NB4 (cell line): ENCODE data around the gene ALPG.
"Not testable (repeated sequence)": the region's sequence is repeated elsewhere in the genome, so short reads cannot be mapped to it uniquely, and the experiment has no call there.

Experiments
- DNase-seq: peaks from one replicate; pipeline ENCODE4 v3.0.0; 2010; ENCODE audit warnings: low read depth
- H3K4me3 ChIP-seq: one replicate; pipeline ENCODE4 v1.5.1; 2011; ENCODE audit warnings: mild to moderate bottlenecking, low read depth, low read length, moderate library complexity
- CTCF ChIP-seq: IDR thresholded peaks from one replicate; pipeline ENCODE4 v1.5.1; 2012; ENCODE audit warnings: low read depth, low read length
- MAX ChIP-seq: IDR thresholded peaks from 2 replicates; pipeline ENCODE4 v1.6.1; 2011; ENCODE audit warnings: low read depth, low read length
- MYC ChIP-seq: IDR thresholded peaks from 2 replicates; pipeline ENCODE4 v1.6.1; 2011; ENCODE audit warnings: low read depth, low read length
- POLR2A ChIP-seq: IDR thresholded peaks from 2 replicates; pipeline ENCODE4 v1.6.1; 2011; ENCODE audit warnings: mild to moderate bottlenecking; ENCODE audit not compliant: insufficient read length; ENCODE audit errors: extremely low read depth

Gene ALPG

GRCh38 chr2:232420463-232421188 lies 14.0 kb downstream of the ALPG start:
- DNase-seq: no peak
- no peak overlapping the region for H3K4me3 ChIP-seq
- TF ChIP-seq MYC: no peak
- no peak for TF ChIP-seq POLR2A

- TF ChIP-seq MYC: no peak
- TF ChIP-seq MAX: no peak
- no peak for TF ChIP-seq CTCF
- no peak for TF ChIP-seq POLR2A
- DNase-seq: no peak
- H3K4me3 ChIP-seq: no peak overlapping the region
These were observed 14.6 kb downstream of the ALPG start for GRCh38 chr2:232421189-232421785.

GRCh38 chr2:232422051-232422450 lies 15.4 kb downstream of the ALPG start:
- no peak for TF ChIP-seq MYC
- TF ChIP-seq CTCF: no peak
- TF ChIP-seq MAX: no peak
- TF ChIP-seq POLR2A: no peak
- no peak for DNase-seq
- no peak overlapping the region for H3K4me3 ChIP-seq

- DNase-seq, H3K4me3 ChIP-seq: not testable (repeated sequence)
These were observed 16.4 kb downstream of the ALPG start for GRCh38 chr2:232422996-232423395.

- not testable (repeated sequence) for H3K4me3 ChIP-seq, DNase-seq
These were observed 16.8 kb downstream of the ALPG start for GRCh38 chr2:232423407-232423806.

- no peak for DNase-seq
- H3K4me3 ChIP-seq: no peak overlapping the region
- no peak for TF ChIP-seq MAX
- TF ChIP-seq MYC: no peak
- TF ChIP-seq POLR2A: no peak
- no peak for TF ChIP-seq CTCF
These were observed 25.3 kb downstream of the ALPG start for GRCh38 chr2:232431705-232432590.

- DNase-seq: no peak
- no peak overlapping the region for H3K4me3 ChIP-seq
- no peak for TF ChIP-seq POLR2A
- TF ChIP-seq MAX: no peak
- TF ChIP-seq MYC: no peak
- no peak for TF ChIP-seq CTCF
These were observed 26.0 kb downstream of the ALPG start for GRCh38 chr2:232432598-232433184.

- H3K4me3 ChIP-seq, DNase-seq: not testable (repeated sequence)
These were observed 27.0 kb downstream of the ALPG start for GRCh38 chr2:232433622-232434021.
